Body of pancreas (tissue), 4 donors: ENCODE data around the gene TENT5A. TPM values are rescaled to one million over a fixed set of nuclear protein-coding genes. Genes with fewer than 3 reads are reported as not detected.

Experiments
- ATAC-seq: fragments of 150-250 bp; one replicate; pipeline ENCODE4 v1.9.1; 2016
- DNase-seq, 4 donors: peaks; one replicate each; pipeline ENCODE4 v3.0.0-alpha.2; 2019
- H3K27ac ChIP-seq, 4 donors: fragments of 200-600 bp; sonication (generic); 1 replicate in 3 of 4; 2 replicates in 1 of 4; pipeline versions ENCODE4 v1.5.1 to v1.6.1; 2016 to 2019; ENCODE audit warnings: mild to moderate bottlenecking in 1 of 4, mixed read lengths in 1 of 4, moderate library complexity in 1 of 4
- H3K27me3 ChIP-seq, 2 donors: fragments of 200-600 bp; sonication (generic); one replicate each; pipeline ENCODE4 v1.6.0; 2016; ENCODE audit warnings: mild to moderate bottlenecking in 1 of 2
- H3K36me3 ChIP-seq, 2 donors: fragments of 200-600 bp; sonication (generic); replicated peaks in 1 of 2; 2 replicates each; pipeline ENCODE4 v1.5.1; 2016; ENCODE audit warnings: low read depth in 2 of 2; ENCODE audit not compliant: insufficient read depth in 1 of 2
- H3K4me1 ChIP-seq: fragments of 200-600 bp; sonication (generic); one replicate; pipeline ENCODE4 v1.6.0; 2016
- H3K4me3 ChIP-seq, 2 donors: fragments of 200-600 bp; sonication (generic); 1 replicate in 1 of 2; 2 replicates in 1 of 2; pipeline ENCODE4 v1.5.1; 2016 to 2019
- H3K9me3 ChIP-seq, 3 donors: fragments of 200-600 bp; sonication (generic); 1 replicate in 2 of 3; 2 replicates in 1 of 3; pipeline ENCODE4 v1.5.1; 2016
- POLR2A ChIP-seq, 3 donors: fragments of 450-650 bp; IDR thresholded peaks; one replicate each; pipeline ENCODE4 v1.6.1; 2016; ENCODE audit warnings: antibody characterized with exemption in 3 of 3, mild to moderate bottlenecking in 2 of 3
- WGBS, 2 donors: methylation state at CpG; one replicate each; pipeline ENCODE4 v1.1.5; 2017; 5-methylcytosine and 5-hydroxymethylcytosine counted together
- intact Hi-C: fragments of 100-400 bp; cut with DNase I; formaldehyde crosslinking; loops from one replicate; pipeline ENCODE4 v1.15.1; 2023
- total RNA-seq, 2 donors: library from RNA; depleted of rRNA; stranded (reverse); fragments of >200 nt; gene quantifications; one replicate each; pipeline ENCODE4 v1.1.0, GENCODE V29; 2016
- TF ChIP-seq, protein P1 (sequence below), 7 experiments: fragments of 450-650 bp in 4 of 7; fragments of 200-600 bp in 3 of 7; sonication (generic) in 3 of 7; IDR thresholded peaks; one replicate each; pipeline ENCODE4 v1.5.1; 2016 to 2019; ENCODE audit warnings: antibody characterized with exemption in 7 of 7

TENT5A gene
- total RNA-seq, 2 donors from 2014 or later: 7.3 to 8.2 TPM

DNA sequence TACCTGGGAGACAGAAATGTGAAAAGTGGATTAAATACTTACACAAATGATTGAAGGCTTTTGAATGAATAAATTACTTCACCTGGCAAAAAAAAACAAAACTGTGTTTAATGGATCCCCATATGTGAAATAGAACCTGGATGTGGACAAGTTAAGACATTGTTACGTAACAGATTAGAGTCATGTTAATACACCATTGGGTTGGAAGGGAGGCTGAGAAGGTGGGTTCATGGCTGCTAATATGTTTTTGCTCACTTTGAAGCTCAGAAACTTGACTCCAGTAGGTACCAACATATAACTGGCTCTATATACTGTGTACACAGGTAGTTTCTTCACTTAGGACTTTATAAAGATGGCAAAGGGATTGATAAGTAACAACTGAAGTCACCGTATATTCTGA is 21.4 kb upstream of the TENT5A start:
- Histone ChIP-seq H3K36me3 (no peaks in the 10 kb centered on the region), H3K4me3 (no peak overlapping the region), H3K4me1 (peaks cover 7% of the 10 kb centered on the region), H3K27ac (no peak overlapping the region), H3K9me3 (no peaks in the 10 kb centered on the region), H3K27me3 (no peaks in the 10 kb centered on the region)
- ATAC-seq (no peak), DNase-seq (no peak)
- TF ChIP-seq, protein P1, sequence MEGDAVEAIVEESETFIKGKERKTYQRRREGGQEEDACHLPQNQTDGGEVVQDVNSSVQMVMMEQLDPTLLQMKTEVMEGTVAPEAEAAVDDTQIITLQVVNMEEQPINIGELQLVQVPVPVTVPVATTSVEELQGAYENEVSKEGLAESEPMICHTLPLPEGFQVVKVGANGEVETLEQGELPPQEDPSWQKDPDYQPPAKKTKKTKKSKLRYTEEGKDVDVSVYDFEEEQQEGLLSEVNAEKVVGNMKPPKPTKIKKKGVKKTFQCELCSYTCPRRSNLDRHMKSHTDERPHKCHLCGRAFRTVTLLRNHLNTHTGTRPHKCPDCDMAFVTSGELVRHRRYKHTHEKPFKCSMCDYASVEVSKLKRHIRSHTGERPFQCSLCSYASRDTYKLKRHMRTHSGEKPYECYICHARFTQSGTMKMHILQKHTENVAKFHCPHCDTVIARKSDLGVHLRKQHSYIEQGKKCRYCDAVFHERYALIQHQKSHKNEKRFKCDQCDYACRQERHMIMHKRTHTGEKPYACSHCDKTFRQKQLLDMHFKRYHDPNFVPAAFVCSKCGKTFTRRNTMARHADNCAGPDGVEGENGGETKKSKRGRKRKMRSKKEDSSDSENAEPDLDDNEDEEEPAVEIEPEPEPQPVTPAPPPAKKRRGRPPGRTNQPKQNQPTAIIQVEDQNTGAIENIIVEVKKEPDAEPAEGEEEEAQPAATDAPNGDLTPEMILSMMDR (IDR thresholded peaks at IDR 0.05): no peak
- TF ChIP-seq POLR2A (IDR thresholded peaks at IDR 0.05): no peak
- 88 to 93% methylated on average over 2 of the region's 2 CpGs for WGBS, 2 donors
- intact Hi-C loops: no loop called here

DNA sequence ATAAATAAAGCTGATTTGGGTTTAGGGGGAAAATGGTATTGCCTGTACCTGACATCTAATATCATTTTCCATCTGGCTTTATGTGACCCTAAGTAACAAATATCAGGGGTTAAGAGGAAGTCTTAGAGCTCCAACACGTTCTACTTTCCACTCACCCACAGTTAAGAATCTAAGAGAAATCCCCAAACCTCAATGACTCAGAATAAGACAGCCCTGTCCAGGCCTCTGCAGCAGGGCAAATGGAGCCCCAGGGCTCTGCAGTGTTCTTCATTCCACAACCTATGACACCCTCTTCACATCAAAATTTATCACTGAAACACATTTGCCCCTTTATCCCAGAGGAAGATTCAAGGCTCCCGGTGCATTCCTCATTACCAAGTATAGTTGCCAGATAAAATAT is 20.3 kb upstream of the TENT5A start:
- H3K36me3 ChIP-seq: no peaks in the 10 kb centered on the region
- DNase-seq (no peak), ATAC-seq (no peak)
- no peak for TF ChIP-seq POLR2A (IDR thresholded peaks at IDR 0.05)
- TF ChIP-seq, protein P1 (IDR thresholded peaks at IDR 0.05): no peak
- peaks cover 7% of the 10 kb centered on the region for H3K4me1 ChIP-seq
- no peak overlapping the region for H3K27ac ChIP-seq
- WGBS, 2 donors: 63 to 67% methylated on average over 2 of the region's 2 CpGs
- no peak overlapping the region for H3K4me3 ChIP-seq
- H3K9me3 ChIP-seq: no peaks in the 10 kb centered on the region
- intact Hi-C loops: no loop called here
- no peaks in the 10 kb centered on the region for H3K27me3 ChIP-seq

DNA sequence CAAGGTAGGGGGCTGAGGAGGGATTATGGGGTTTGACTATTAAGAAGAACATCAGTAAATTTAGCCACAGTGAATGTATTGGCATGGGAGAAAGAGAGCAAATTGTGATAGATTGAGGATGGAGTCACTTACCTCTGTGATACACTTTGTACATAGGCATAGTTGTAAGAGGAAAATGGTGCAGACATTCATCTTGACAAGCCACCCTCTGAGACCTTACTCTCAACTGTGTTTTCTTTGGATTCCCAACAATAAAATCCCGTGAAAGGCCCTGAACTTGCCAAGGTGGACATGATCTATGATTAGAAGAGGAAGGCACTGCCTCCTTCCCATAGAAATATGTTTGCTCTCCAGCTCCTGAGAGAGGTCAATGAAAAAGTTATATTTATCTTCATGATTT is 18.6 kb upstream of the TENT5A start:
- Histone ChIP-seq H3K36me3 (no peaks in the 10 kb centered on the region), H3K27ac (no peak overlapping the region), H3K4me1 (peaks cover 18% of the 10 kb centered on the region), H3K27me3 (no peaks in the 10 kb centered on the region), H3K9me3 (no peaks in the 10 kb centered on the region), H3K4me3 (no peak overlapping the region)
- intact Hi-C loops: no loop called here
- no peak for TF ChIP-seq POLR2A (IDR thresholded peaks at IDR 0.05)
- TF ChIP-seq, protein P1 (IDR thresholded peaks at IDR 0.05): no peak
- DNase-seq (no peak), ATAC-seq (no peak)
- 67 to 83% methylated on average over 1 of the region's 1 CpG for WGBS, 2 donors

DNA sequence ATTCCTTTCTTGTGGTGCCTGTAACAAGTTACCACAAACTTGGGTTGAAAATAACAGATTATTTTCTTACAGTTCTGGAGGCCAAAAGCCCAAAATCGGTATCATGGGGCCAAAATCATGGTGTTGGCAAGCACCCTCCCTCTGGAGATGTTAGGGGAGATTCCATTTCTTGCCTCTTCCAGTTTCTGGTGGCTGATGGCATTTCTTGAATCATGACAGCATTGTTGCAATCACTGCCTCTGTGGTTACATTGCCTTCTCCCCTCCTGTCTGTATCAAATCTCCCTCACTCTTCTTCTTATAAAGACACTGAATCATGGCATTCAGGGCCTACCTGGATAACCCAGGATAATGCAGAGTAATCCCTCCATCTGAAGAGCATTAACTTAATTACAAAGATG is 17.9 kb upstream of the TENT5A start:
- Histone ChIP-seq H3K36me3 (no peaks in the 10 kb centered on the region), H3K27ac (no peak overlapping the region), H3K9me3 (no peaks in the 10 kb centered on the region), H3K27me3 (no peaks in the 10 kb centered on the region), H3K4me3 (no peak overlapping the region), H3K4me1 (peaks cover 18% of the 10 kb centered on the region)
- DNase-seq (no peak), ATAC-seq (no peak)
- TF ChIP-seq, protein P1 (IDR thresholded peaks at IDR 0.05): no peak
- no peak for TF ChIP-seq POLR2A (IDR thresholded peaks at IDR 0.05)
- WGBS, 2 donors: 87 to 91% methylated on average over 1 of the region's 1 CpG
- intact Hi-C loops: no loop called here

DNA sequence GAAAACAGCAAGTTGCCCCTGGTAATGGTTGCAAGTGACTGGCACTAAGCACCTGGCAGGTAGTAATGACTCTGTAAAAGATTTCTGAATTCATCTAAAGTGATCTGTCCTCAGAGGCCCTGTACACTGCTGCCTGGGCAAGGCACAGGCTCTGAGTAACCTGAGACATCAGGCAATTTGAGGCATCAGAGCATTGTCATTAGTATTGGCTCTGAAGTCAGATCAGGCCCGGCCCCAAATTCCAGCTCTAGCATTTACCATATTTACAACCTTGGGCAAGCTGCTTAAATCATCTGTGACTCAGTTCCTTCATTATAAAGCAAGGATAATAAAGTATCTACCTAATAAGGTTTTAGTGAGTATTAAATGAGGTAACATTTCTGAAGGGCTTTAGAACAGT is 17.3 kb upstream of the TENT5A start:
- intact Hi-C loops: no loop called here
- ATAC-seq: no peak
- TF ChIP-seq, protein P1 (IDR thresholded peaks at IDR 0.05): no peak
- TF ChIP-seq POLR2A (IDR thresholded peaks at IDR 0.05): no peak

More for the DNA sequence above, 17.3 kb upstream of the TENT5A start:
- Histone ChIP-seq H3K27ac (no peak overlapping the region), H3K9me3 (no peaks in the 10 kb centered on the region), H3K4me3 (no peak overlapping the region), H3K36me3 (no peaks in the 10 kb centered on the region), H3K4me1 (peaks cover 18% of the 10 kb centered on the region), H3K27me3 (no peaks in the 10 kb centered on the region)
- WGBS, 2 donors: 57 to 58% methylated on average over 1 of the region's 1 CpG
- DNase-seq: no peak
